ENCODE measurements around the gene PRRC2B. TPM values are rescaled to one million over a fixed set of nuclear protein-coding genes. Genes with fewer than 3 reads are reported as not detected.

The PRRC2B gene
- total RNA-seq, 4 donors from 2014 or later, result 73.7 to 171 (median 98.9) TPM

GRCh38 chr9:131419716-131420115, 25.8 kb downstream of the PRRC2B start:
- Histone ChIP-seq H3K36me3 (no peaks in the 10 kb centered on the region), H3K4me3 (no peak overlapping the region), H3K27ac (peak overlapping the region in 1 of 4 donors; percentile 51), H3K27me3 (no peaks in the 10 kb centered on the region), H3K4me1 (peaks cover 57 to 82% (median 71%) of the 10 kb centered on the region in 4 donors), H3K9me3 (no peaks in the 10 kb centered on the region)
- TF ChIP-seq POLR2AphosphoS5 (IDR thresholded peaks at IDR 0.05) (no peak), CTCF (IDR thresholded peaks at IDR 0.05) (no peak), EP300 (IDR thresholded peaks at IDR 0.05; ENCODE audit: low read depth) (no peak), POLR2A (IDR thresholded peaks at IDR 0.05) (no peak)
- 77% methylated on average over 12 of the region's 12 CpGs; no CpG with 5 or more reads in 1 of the 2 donors for WGBS, 2 donors (ENCODE audit: low coverage in 1 of 2)
- DNase-seq, result no peak
- in situ Hi-C loops (cut with MboI; ENCODE audit: low pct_ligation_motif_present in 1 of 4, low pct_unique_long_range_greater_than_20kb in 1 of 4, low sequenced_read_pairs in 3 of 4) (no loop called here), intact Hi-C loops (cut with DNase I; ENCODE audit: low total_unique reads) (loop anchor here (10.0 kb wide), 1 partner anchor 45 kb away; no protein-coding TSS in a partner anchor)

GRCh38 chr9:131420980-131421624, 27.2 kb downstream of the PRRC2B start:
- no peak for TF ChIP-seq EP300 (IDR thresholded peaks at IDR 0.05; ENCODE audit: low read depth)
- no peak for TF ChIP-seq POLR2AphosphoS5 (IDR thresholded peaks at IDR 0.05)
- TF ChIP-seq CTCF (IDR thresholded peaks at IDR 0.05), result peak in 1 of 5 experiments; percentile 17
- TF ChIP-seq POLR2A (IDR thresholded peaks at IDR 0.05), result no peak
- in situ Hi-C loops (cut with MboI; ENCODE audit: low pct_ligation_motif_present in 1 of 4, low pct_unique_long_range_greater_than_20kb in 1 of 4, low sequenced_read_pairs in 3 of 4) (no loop called here), intact Hi-C loops (cut with DNase I; ENCODE audit: low total_unique reads) (loop anchor here (10.0 kb wide), 1 partner anchor 46 kb away; no protein-coding TSS in a partner anchor)
- DNase-seq, result no peak
- Histone ChIP-seq H3K27me3 (no peaks in the 10 kb centered on the region), H3K36me3 (no peaks in the 10 kb centered on the region), H3K27ac (peak overlapping the region; percentile 0 to 84 (median 52)), H3K4me1 (peaks cover 57 to 74% (median 67%) of the 10 kb centered on the region in 4 donors), H3K9me3 (no peaks in the 10 kb centered on the region), H3K4me3 (no peak overlapping the region)
- 35 to 57% methylated on average over 4 to 13 of the region's 13 CpGs for WGBS, 2 donors (ENCODE audit: low coverage in 1 of 2)

- peak overlapping the region; percentile 0 to 84 (median 52) for H3K27ac ChIP-seq
- no peaks in the 10 kb centered on the region for H3K36me3 ChIP-seq
- in situ Hi-C loops (cut with MboI; ENCODE audit: low pct_ligation_motif_present in 1 of 4, low pct_unique_long_range_greater_than_20kb in 1 of 4, low sequenced_read_pairs in 3 of 4), result no loop called here
These were observed 27.8 kb downstream of the PRRC2B start for GRCh38 chr9:131421691-131422090.

More at GRCh38 chr9:131421691-131422090, 27.8 kb downstream of the PRRC2B start:
- H3K4me1 ChIP-seq, result peaks cover 57 to 73% (median 67%) of the 10 kb centered on the region in 4 donors
- DNase-seq, result no peak
- H3K4me3 ChIP-seq, result no peak overlapping the region
- TF ChIP-seq CTCF (IDR thresholded peaks at IDR 0.05), result no peak
- TF ChIP-seq EP300 (IDR thresholded peaks at IDR 0.05; ENCODE audit: low read depth), result no peak
- TF ChIP-seq POLR2AphosphoS5 (IDR thresholded peaks at IDR 0.05), result no peak
- TF ChIP-seq POLR2A (IDR thresholded peaks at IDR 0.05), result no peak
- no peaks in the 10 kb centered on the region for H3K27me3 ChIP-seq
- H3K9me3 ChIP-seq, result no peaks in the 10 kb centered on the region
- intact Hi-C loops (cut with DNase I; ENCODE audit: low total_unique reads), result loop anchor here (10.0 kb wide), 1 partner anchor 47 kb away; no protein-coding TSS in a partner anchor
- 88 to 89% methylated on average over 6 to 8 of the region's 8 CpGs for WGBS, 2 donors (ENCODE audit: low coverage in 1 of 2)

Measured in transverse colon (tissue), 4 donors.